IPS-NIHi7 (cell line): Measurements from ENCODE around the gene EPOP.

Experiments used
- DNase-seq: peaks from one replicate; pipeline ENCODE4 v3.0.0; 2012; ENCODE audit warnings: mixed read lengths; ENCODE audit errors: extremely low spot score

EPOP gene

DNA sequence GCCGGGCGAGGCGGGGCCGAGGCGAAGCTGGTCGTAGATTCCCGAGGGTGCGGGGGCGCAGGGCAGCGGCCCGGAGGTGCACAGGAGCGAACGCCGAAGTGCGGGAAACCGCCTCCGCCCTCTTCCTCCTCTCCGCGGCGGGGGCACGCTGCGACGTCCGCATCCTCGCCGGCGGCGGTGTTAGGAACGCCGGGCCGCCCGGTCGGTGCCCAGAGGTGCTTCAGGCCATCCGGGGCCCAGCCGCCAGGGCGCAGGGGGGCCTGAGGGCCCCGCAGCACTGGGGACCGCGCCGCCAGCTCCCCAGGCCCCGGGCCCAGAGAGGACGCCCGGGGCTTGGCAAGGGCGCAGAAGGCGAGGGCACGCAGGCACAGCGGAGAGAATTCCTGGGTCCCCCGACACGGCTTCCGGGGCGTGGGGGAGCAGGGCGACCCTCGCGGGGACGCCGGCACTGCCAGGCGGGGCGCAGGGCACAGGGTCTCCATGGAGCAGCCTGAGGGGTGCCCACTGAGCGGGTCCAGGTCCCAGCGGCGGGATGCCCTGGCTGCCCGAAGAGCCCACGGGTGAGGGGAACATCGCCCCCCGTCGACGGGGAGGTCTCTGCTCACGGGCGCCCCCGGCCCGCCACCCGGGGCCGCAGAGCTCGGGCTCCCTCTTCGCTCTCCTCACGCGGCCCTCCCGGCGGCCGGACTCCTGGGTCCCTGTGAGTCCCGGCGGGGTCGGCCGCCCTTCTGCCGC is 576 bp downstream of the EPOP start:
- no peak for DNase-seq

- DNase-seq, result no peak
Observed at GRCh38 chr17:38673707-38674013, 1.1 kb downstream of the EPOP start.

DNA sequence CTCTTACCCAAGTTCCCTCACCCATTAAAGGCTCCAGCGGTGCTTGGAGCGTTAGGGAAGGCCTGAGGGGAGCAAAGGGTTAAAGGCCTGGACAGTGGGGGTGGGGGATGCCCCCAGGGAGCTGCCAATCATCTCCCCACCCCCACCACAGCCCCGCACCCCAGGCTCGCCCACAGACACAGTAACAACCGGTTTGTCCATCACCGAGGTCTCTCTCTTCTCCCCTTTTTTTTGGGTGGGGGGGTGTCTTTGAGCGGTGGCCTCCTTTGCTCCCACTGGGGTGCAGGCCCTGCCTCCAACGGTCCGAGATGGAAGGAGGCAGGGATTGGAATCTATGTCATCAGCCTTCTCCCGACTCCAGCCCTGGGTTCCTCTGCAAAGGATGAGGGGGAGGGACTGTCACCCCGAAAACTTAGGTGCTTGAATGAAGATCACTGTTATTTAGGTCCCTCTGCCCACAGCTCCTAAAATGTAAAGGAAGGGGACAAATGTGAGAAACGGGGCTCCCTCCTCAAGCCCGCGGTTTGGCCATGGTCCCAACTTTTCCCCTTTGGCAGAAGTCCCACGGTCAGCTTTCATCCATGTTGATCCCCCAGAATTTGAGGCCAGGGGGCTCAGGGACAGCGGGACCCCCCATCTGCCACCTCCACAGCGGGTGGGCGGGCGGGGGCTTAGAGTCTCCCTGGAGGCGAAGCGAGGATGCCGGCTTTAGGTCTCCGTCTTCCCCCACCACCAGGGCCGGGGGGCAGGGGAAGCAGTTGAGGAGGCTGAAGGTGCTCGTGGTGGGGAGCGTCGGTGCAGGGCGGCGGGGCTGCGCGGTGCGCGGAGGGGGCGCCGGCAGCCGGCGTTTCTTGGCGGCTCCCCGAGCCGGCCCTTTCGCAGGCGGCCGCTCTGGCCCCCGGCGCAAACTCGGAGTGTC is 1.7 kb downstream of the EPOP start:
- DNase-seq, result no peak

GRCh38 chr17:38671939-38672720 is 2.6 kb downstream of the EPOP start:
- DNase-seq, result peak; percentile 50

- no peak for DNase-seq
Observed at GRCh38 chr17:38669520-38669919, 5.2 kb downstream of the EPOP start.

DNA sequence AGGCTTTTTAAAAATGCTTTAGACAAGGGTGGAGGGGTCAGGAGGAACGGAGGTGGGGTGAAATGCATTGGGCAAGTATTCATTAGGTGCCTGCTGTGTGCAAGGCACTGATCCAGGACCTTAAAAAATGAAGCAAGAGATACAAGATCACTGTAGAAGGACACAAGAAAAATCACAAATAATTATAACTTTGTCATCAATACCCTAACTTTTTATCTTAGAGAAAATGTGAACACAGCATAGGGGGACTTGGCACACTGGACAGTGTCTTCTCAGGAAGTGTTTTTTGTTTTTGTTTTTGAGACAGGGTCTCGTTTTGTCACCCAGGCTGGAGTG is 7.0 kb downstream of the EPOP start:
- DNase-seq, result no peak

GRCh38 chr17:38667099-38667786 is 7.5 kb downstream of the EPOP start:
- peak; percentile 84 for DNase-seq

GRCh38 chr17:38663964-38664644 is 10.7 kb downstream of the EPOP start:
- DNase-seq, result no peak

DNA sequence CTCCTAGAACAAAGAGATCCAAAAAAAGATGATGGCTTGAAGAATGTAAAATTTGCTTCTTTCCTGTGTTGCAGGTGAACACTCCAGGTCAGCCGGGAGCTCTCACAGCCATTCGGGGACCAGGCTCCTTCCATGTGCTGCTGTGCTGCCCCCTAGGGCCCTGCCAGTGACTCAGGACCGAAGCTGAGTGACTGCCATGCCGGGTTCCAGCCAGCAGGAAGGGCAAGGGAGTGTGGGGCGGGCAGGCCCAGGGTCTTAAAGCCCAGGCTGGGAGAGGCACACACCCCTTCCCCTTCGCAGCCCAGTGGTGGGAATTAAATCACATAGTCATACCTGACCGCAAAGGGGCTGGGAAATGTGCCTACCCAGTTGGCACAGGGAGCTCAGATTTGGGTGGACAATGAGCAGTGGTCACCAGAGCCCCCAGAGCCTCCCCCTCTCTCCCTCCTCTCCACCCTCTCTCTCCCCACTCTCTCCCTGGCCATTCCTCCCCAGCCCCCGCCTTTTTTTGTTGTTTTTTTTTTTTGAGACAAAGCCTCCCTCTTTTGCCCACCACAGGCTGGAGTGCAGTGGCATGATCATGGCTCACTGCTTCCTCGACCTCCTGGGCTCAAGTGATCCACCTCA is 11.5 kb downstream of the EPOP start:
- peak; percentile 93 for DNase-seq

DNA sequence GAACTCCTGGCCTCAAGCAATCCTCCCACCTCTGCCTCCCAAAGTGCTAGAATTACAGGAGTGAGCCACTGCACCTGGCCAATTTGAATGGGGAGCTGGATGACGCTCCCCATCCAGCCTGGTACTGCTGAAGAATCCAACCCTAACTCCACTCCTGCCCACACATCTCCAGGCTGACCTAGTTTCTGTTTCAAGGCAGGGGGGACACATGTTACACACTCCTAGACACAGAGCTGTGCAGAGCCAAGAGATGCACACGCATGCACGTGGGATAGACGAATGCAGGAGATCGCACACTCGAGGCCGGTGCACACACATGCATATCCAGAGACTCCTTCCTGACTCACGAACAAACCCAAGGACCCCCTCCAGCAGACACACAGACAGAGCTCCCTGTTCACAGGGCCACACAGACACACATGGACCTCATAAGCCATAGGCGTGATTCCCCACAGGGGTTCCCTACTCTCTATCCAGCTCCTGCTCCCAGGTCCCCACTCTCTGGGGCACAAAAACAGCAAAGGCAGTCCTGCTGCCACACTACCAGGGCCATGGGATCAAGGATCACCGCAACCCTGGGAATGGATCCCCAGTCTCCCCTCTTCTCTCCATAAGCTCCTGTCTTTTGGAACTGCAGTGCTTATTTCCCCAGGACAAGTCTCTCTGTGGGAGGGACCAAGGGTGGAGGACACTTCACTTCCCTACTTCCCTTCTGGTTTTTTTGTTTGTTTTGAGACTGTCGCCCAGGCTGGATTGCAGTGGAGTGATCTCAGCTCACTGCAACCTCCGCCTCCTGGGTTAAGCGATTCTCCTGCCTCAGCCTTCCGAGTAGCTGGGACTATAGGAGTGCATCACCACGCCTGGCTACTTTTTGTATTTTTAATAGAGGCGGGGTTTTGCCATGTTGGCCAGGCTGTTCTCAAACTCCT is 14.4 kb downstream of the EPOP start:
- no peak for DNase-seq

- DNase-seq, result no peak
Observed at GRCh38 chr17:38659415-38659814, 15.3 kb downstream of the EPOP start.

DNA sequence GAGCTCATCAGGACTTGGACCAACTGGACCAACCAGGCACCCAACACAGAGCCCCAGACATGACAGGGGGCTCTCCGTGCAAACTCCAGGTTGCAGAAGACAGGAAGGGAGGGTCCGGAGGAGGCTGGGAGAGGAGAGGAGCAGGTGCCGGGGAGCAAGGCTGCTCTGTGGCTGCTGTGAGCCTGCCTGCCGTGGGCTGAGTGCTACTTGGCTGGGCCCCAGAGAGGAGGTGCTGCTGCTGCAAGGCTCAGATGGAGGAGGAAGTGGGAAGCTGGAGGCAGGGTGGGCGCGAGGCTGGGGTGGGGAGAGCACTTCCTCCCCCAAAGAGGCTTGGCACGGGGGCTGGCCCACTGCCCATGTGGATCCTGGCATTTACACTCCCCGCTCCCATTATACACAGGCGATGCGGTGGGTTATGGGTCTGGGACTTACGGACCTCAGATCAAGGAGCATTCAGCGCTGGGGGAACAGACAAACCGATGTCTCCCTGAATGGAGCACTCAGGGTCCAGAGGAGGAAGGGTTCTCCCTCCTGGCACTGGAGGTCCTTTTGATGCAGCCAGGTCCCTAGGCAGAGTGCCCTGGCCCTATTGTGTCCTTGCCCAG is 15.9 kb downstream of the EPOP start:
- DNase-seq, result no peak

GRCh38 chr17:38657824-38658740 is 16.7 kb downstream of the EPOP start:
- DNase-seq, result no peak

GRCh38 chr17:38656959-38657823 is 17.6 kb downstream of the EPOP start:
- DNase-seq, result no peak

- no peak for DNase-seq
Observed at GRCh38 chr17:38654411-38655398, 20.1 kb downstream of the EPOP start.

GRCh38 chr17:38653679-38654078 is 21.1 kb downstream of the EPOP start:
- no peak for DNase-seq
